HG03521 (cell line): ENCODE results near the gene ADRA1B.

Experiments
- ATAC-seq: cut with Tn5 transposase; IDR thresholded peaks from one replicate; pipeline ENCODE4 v1.9.1; 2021; ENCODE audit warnings: mild to moderate bottlenecking, moderate library complexity; ENCODE audit not compliant: unreplicated experiment

Gene ADRA1B

DNA sequence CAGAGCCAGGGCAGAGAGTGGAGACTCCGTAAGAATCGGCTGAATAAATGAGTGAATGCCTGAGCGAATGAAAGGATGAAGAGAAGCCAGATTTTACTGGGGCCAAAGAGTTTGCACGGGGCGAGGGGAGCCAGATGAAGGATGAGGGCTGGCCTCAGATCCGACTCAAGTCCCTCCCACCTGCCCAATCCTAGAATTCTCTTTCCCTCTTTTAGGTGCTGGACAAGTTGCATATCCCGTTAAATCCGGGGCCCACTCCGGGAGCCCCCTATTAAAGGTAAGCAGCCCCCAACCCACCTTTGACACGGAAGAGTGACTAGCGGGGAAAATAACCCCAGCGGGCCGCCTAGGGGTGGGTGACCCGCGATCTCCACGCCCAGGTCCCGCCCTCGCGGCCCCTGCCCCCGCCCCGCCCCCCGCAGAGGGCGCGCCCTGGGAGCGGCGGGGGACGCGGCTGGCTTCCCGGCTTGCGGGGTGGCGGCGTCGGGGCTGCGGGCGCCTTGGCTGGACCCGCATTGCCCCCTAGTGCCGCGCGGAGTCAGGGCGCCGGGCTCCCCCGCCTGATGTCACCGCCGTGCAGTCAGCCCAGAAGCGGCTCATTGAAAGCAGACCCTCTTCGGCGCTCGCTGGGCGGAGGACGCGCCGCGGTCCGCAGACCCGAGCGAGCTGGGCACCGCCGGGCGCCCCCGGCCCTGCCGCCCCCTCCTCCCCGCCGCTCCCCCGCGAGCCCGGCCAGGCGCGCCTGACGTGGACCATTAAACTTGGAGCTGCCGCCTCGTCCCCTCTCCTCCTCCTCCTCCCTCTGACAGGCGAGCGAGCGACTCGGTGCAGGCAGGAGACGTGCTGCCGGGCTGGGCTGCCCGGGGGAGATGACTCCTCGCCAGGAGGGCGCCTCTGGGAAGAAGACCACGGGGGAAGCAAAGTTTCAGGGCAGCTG lies at the start of gene ADRA1B:
TSS of gene ADRA1B (plus strand) at position 579 of the 937 bp plus-strand sequence. CDS start 424 bp downstream, outside the sequence.
- no peak for ATAC-seq

DNA sequence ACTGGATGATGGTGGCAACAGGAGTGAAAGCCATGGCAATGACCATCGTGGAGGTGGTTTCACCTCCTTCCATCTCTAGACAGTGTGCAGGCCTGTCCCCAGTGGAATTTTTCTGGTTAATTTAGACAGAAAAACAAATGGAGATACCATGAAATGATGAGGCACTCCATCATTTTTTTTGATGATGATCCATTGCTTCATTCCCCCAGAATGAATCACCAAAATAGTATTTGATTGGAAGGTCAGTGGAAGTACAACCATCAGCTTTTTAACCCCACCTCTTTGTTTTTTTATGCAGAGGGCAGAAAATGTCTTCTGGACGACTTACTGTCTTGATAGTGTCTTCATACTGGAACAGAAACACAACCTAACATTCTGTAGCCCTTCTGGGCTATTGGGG lies 42.6 kb upstream of the ADRA1B start:
- no peak for ATAC-seq

DNA sequence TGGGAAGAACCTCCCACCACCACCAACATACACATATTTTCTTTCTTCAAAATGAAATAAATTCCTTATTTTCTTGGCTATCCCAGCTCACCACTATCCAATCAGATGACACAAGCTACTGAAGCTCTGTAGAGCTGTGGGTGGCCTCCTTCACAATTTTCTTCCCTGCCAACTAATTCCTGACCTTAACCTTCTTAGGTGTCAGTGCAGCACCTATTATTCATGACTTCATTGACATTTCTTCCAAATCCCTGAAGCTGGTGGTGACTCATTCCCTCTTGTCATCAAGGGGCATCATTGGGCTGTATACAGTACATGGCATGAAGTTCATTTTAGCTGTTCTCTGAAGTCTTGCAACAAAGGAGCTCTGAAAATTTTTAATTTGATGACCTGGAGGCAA lies 42.0 kb upstream of the ADRA1B start:
- no peak for ATAC-seq

DNA sequence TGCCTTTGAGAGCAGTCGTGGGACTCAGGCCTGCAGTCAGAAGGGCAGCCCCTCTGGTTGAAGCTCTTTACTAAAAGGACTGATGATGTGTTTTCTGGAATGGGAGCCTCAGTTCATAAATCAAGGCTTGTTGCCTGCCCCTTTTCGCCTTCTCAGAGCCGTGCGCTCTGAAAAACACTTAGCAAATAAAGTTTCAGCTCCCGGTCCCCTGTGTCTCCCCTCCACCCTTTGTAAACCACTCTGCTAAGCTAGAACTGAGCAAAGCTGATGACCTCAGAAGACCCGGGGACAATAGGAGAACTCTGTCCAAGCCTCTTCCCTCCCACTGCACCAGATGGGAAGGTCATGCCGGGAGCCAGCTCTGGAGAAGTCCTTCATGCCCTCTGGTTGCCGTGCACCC lies 39.3 kb upstream of the ADRA1B start:
- ATAC-seq = no peak

DNA sequence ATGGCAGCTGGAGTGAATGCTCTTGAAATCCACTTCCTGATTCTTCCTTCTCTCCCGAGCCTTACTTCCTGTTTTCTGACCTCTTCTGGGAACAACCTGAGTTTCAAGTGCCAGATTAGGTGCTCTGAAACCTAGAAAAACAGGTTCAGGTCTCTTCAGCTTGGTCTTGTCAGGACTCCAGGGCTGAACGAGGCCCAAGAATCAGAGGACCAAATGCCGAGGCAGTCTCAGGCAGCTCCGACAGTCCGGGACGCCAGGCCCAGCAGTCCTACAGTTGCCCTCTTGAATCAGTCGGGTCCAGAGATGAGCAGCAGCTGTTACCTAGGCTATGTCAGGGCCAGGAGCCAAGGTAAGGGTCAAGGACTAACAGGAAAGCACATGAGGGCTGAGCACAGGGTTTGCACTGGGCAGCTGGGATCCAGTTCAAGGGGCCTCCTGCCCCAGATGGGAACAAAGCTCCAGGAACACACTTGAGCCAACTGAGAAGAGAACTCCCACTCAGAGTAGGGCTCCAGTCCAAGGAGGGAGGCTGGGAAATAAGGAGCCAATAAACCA lies 38.3 kb upstream of the ADRA1B start:
- ATAC-seq = no peak

DNA sequence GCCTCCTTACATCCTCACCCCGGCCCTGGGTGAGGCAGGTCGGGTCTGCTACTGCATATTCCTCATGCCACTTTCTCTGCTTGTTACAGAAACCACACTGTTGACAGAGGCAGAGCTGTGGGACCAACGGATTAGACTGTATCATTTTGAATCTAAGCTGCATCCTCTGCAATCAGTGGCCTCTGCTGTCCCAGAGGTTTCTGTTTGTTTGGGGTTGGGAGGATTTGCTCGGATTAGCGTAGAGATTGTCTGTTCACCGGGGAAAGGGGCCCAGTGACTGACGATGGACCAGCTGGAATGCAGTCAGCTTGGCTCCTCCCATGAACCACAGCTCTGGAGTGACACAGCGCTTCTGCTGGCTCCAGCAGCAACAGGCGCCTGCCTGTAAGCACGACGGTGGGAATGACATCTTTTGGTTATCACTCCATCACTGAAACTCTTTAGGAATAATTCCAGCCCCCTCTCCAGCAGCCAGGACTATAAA lies 37.3 kb upstream of the ADRA1B start:
- ATAC-seq = no peak

DNA sequence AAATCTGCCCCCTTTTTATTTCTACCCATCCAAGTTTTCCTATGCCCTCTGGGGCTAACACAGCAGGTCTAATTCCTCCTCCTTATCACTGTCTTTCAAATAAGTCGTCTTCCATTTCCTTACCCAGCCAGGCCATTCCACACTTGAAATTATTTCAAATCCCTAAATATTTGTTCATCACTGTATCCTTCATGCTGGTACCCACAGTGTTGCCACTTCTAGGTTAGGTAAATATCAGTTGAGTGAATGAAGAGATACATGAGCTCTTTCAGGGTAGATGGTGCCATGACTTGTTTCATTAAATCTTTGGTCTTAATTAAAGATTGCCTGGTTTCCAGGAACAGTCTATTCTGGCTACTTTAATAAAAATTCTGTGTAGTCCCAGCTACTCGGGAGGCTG lies 35.6 kb upstream of the ADRA1B start:
- no peak for ATAC-seq

DNA sequence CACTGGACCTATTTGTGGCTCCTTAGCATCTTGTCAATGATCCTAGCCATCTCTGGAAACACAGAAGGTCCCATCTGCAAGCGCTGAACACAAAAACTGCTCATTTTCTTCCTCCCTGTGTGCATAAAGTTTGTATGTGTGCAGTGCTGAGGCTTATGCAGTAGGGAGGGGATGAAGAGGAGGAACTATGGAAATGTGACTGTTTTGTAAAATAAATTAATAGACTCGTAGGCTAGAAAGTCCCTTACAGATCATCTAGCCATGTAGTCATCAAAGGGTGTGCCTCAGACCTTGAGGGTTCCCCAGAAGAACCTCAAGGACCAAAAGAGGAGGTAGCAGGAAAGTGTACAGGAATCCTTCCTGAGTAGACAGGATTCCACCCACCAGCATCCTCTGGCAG lies 34.3 kb upstream of the ADRA1B start:
- no peak for ATAC-seq

DNA sequence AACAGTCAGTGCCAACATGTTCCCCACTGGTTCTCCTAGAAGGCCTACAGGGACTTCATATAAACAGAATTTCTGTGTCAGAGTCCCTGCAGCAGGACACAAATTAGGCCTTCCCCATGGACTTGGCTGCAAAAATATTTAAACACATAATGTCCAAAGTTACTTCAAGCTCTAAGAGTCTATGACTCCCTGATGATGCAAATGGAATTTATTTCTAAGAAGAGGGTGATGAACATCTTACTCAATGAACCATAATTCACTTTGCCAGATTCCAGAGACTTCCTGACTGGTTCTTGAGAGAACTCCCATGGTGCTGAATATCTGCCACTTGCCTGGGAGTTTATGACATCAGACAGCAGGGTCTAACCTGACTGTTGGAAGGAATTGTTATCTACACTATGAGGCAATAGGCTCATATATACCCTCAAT lies 32.7 kb upstream of the ADRA1B start:
- ATAC-seq = no peak

DNA sequence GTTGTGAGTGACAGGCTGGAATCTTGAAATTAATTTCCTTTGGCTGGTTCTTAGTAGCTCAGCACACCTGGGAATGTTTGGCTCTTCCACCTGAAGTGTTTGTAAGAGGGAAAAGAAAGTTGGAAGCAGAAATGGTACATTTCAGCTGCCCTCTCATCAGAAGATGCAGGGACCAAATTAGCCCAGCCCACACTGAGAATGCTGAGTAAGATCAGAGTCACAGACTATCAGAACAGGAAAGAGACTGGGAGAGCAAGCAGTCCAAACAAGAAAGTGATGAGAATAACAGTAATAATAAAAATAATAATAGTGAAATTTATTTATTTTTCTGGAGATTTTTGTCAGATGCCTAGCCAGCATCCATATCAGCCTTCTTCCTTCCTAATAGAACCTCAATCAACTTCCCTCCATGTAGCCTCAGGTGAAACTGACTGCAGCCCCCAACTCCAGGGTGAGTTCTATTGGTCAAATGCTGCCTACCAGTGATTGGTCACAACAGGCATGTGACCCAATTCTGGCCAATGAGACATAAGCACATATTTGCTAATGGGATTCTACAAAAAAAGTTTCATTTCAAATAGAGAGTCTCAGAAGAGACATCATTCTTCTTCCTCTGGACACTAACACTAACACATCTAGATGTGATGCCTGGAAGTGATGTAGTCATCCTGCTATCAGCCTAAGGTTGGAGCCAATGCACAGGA lies 31.2 kb upstream of the ADRA1B start:
- no peak for ATAC-seq

DNA sequence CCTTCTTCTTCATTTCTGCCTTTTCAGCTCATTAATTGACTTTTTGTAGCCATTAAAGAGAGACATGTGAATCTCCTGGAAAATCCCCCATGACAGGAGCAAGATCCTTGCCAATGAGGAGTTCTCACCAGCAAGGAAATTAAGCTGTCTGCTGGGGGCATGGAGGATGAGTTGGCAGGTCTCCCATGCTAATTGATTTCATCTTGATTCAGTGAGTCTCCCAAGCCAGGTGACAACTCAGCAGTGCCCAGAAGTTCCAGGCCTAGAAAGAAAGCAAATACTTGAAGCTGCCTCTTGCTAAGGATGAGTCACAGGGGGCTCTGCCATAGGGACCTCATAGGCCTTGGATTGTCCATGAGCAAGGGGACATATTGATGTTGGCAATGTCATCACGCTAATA lies 30.0 kb upstream of the ADRA1B start:
- no peak for ATAC-seq

DNA sequence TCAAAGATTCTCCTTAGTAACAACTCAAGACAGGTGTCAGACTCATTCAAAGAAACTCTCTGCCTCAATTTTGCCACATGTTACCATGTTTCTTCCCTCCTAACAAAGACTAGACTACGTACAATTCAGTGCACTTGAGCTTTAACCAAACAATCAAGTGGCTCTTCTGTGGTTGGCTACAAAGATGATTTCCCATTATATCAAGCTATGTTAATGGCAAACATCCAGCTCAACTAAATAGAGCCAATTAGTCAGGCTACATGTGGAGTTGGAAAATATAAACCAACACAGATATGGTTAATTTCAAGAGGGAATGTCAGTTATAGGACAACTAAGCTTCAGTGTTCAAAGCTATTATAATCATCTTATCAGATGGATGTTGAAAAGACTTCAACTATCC lies 29.2 kb upstream of the ADRA1B start:
- ATAC-seq = no peak

DNA sequence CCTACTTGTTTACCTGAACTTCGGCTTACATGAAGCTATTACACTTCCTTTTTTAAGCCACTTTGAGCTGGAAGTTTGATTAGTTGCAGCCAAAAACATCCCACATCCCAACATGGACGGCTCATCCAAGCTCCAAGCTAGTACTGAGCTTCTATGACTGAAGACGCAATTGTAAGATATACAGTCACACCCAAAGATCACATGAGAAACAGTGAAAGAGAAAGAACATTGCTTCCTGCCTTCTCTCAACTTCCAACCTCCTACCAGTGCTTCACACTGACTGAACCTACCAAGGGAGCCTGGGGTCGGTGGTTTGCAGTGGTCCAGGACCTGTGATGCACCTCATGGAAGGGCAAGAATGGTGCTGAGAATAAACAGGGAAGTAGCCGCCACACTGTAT lies 27.4 kb upstream of the ADRA1B start:
- ATAC-seq = no peak

DNA sequence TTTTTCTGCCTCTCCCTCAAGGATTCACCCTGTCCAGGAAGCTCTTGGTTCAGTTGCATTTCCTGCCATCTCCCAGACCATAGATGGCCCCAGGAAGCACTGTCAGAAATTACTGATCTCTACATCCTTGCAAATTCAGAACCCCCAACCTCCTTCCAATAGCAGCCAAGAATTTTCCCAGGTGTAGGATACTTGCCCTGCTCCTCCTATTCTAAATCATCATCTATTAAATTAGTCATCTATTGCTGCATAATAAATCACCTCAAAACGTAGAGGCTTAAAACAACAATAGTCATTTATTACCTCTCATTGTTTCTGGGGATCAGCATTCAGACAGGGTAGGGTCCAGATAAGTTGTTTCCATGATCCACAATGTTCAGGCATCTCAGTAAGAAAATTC lies 26.1 kb upstream of the ADRA1B start:
- no peak for ATAC-seq

DNA sequence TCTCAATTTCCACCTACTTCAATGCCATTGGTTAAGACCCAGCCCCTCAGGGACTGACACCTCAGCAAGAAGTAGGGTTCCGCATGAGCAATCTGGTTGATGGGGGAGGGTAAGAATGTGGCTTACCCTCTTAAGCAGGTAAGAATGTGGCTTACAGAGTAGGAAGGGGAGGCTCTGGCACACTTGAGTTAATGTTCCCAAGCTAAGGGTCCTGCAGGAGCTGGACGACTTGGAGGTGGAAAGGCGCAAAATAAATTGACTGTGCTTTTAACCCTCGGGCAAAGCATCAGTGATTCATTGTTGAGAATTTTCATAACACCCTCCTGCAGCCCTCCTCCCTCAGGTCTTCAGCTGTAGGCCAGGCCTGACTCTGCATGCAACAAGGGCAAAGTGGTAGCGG lies 24.9 kb upstream of the ADRA1B start:
- no peak for ATAC-seq

DNA sequence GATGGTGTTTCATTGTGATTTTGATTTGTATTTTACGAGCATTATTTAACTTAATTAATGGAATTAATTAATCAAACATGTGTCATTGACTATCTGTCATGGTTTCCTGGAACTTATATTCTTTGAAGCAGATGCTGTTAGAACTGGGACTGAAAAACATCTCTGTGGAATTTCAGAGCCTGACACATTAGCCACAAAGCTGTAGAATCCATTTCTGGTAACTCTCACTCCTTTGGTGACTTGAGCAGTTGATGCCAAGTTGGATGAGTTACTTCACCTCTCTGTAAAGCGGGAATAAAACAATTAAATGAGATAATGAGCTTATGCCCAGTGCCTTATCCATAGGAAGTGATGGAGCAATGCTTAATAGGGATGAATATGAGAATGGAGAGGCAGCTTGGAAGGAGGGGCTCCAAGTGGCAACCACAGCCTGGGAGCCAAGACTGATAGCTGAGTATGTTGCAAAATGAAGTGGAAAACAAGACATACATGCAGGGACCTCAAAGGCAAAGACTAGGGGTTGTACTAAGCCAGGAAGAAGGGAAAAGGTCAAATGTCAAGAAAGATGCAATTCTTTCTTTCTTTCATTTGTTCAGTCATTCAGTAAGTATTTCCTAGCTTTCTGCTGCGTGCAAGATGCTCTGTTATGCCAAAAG lies 23.1 kb upstream of the ADRA1B start:
- ATAC-seq = no peak

DNA sequence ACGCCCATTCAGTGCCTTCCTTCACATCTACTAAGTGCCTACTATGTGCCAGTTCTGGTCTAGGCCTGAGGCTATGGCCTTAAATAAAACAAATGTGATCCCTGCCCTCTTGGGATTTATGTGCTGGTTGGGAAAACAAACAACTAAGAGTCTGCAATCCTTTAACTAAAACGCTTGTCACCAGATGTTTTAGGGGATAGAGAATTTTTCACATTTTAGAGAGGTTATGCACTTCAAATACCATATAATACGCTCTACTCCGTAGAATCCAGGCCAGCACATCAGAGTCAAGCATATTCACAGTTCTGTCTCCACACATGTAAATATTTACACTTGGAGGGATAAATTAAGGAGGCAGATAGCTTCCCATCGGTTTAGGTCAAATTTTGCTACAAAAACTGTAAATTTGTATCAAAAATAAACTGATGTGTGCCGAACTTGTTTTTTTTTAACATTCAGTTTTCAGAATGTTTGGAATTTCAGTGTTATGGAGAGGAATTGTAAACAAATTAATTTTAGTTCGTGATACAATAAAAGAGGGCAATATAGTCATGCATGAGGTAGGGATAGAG lies 22.0 kb upstream of the ADRA1B start:
- no peak for ATAC-seq

DNA sequence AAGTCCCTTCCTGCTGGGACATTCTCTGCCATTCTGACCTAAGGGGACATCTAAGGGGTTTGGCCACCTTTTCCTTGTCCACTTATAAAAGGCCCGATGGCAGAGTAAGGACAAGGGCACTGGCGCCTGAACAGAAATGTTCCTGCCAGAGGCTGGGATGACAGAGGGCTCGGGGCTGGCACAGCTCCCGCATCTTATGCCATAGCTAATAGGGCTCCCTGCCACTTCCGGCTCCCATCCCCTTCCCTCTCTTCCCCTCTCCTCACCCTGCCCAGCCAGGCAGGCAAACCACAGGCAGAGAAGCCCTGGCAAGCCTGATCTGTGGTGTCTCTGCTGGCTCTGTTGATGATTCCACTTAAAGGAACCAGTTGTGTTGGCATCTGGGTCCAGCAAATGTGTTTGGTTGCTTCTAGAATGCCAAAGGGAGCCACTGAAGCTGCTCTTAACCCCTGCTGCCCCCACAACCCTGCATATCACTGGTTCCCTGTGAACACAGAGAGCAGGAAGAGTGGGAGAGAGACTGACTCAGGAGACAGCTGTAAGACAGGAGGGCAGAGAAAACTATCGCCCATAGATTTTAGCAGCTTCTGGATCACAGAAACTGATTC lies 18.4 kb upstream of the ADRA1B start:
- ATAC-seq = no peak

DNA sequence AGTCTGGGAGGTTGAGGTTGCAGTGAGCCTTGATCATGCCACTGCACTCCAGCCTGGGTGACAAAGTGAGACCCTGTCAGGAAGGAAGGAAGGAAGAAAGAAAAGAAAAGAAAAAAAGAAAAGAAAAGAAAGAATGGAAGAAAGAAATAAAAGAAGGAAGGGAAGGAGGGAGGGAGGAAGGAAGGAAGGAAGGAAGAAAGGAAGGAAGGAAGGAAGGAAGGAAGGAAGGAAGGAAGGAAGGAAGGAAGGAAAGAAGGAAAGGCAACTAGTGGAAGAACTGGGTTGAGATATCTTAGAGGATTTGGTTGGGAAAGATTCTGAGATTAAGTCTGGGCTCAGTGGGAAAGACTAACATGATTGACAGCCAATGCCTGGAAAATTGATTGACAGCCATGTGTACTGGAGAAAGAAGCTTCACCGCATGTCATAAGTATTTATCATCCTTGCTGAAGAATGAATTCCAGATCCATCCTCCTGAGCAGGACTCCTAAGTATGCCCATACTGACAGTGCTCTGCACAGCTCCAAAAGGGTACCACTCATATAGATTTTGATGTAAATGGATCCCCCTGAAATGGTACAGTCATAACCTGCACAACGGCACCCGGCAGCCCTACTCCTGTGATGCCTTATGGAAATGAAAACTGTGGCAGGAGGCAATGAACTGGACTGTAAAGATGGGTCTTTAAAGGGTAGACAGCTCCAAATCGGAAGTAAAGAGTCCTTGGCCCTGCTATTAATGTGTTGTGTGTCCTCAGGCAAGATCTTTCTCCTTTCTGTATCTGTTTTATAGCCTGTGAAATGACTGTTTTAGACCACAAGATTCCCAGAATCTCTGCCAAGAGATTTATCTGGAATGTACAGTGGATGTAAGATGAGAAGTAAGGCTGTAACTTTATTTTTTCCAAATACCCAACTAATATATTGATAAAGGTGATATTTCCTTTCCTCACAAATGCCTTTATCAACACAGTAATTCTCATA lies 16.9 kb upstream of the ADRA1B start:
- ATAC-seq = no peak
